ENCODE measurements around the gene SYNGAP1.

GRCh38 chr6:33397541-33397940 is 22.3 kb upstream of the SYNGAP1 start:
- TF ChIP-seq POLR2A (IDR thresholded peaks at IDR 0.05) (no peak), CTCF (IDR thresholded peaks at IDR 0.05 in 4 of 5, conservative IDR thresholded peaks at IDR 0.05 in 1 of 5) (no peak)

Measured in gastrocnemius medialis (tissue), 4 donors.